HG02981 (cell line): Measurements from ENCODE around the gene PCSK4.
"Not testable (repeated sequence)": the region's sequence is repeated elsewhere in the genome, so short reads cannot be mapped to it uniquely, and the experiment has no call there.

ENCODE experiments used
- ATAC-seq: cut with Tn5 transposase; IDR thresholded peaks from one replicate; pipeline ENCODE4 v1.9.1; 2021; ENCODE audit warnings: mild to moderate bottlenecking, moderate library complexity; ENCODE audit not compliant: unreplicated experiment

Gene PCSK4

DNA sequence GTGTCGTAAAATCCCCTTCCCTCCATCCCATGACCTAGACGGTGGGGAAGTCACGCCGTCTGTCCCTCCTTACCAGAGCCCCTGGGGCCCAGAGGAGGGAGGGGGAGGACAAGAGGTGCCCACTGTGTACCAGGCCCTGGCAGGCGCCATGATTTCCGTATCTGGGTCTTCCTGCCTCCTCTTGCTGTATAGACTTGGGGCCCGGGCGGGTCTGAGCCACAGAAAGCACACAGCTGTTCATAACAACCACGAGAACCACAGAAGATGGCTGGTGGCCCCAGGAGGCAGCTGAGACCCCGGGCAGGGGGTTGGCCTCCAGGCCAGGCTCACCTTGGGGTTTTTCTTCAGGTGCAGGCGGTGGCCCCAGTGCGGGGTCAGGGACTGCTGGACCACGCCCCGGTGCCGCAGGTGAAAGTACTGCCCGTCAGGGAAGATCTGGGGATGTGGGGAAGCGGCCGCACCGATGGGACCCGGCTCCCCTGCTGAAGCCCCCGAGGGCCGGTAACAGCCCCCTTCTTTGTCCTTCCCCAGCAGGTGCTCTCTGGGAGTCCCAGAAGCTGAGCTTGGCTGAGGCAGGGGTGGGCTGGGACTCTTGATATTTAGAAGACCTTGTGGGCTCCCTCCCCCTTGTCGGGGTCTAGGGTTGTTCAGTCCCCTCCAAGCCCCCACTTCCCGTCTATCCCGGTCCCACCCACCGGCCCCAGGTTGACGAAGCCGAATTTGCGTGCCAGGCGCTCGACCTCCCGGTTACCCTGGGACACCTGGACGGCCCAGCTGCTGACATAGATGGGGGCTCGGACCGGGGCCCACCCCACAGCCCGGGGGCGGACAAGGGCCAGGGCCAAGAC is 463 bp downstream of the PCSK4 start:
- no peak for ATAC-seq

GRCh38 chr19:1488282-1488601 is 1.9 kb downstream of the PCSK4 start:
- no peak for ATAC-seq

DNA sequence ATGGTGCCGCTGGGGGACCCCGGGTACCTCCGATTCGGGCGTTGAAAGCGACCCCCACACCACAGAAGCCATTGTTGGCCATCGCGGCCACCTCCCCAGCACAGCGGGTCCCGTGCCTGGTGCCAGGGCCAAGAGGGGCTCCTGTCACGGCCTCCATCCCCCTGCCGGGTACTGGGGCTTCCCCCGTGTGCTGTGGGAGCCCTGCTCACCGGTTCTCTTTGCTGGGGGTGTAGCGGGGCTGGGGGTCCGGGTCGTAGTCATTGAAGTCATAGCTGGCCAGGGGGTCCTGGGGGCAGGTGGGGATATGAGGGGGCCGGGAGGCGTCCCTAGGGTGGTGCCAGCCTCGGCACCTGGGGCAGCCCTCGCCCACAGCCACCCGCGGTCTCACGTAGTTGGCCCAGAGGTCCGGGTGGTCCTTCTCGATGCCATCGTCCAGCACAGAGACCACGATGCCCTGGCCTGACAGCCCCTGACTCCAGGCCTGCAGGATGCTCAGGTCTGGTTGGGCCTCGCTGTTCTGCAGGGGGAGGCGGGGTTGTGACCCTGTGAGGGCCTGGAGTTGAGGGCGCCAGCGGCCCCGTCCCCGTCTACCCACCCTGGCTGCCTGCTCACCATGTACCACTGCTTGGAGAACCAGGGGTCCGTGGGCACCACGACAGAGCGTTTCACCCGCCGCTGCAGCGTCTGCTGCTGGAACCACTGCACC is 2.4 kb downstream of the PCSK4 start:
- ATAC-seq = no peak

DNA sequence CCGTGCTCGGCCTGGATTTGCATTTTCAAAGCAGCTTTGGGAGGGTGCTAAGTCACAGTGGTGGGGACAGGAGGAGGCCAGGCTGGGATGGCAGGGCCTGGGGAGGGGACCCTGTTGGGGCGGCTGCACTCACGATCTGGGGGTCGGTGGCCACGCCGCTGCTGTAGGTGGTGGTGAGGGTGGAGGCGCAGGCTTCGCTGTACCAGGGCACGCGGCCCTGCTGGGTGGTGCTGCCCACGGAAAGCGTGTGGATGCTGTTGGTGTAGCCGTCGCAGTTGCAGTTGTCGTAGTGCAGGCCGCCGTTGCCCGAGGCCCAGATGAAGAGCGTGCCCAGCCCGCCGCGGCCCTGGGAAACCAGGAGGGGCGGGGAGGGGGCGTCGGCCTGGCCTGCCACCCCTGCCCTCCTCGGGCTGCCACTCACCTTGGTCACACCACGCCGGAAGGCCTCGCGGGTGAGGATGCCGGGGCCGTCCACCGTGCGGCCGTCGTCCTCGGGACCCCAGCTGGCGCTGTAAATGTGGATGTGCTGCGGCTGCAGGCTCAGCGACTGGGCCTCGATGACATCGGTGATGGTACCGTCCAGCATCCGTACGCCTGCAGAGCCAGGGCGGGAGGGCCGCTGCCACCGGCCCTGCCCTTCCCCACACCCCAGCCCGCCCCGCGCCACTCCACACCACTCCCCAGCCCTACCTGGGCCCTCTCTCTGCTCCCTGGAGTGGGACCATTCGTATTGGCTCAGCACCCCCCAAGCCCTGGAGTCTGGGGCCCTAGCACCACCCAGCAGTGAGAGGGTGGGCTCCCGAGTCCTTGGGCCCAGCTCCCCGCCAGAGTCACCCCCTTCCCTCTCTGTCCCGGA is 3.2 kb downstream of the PCSK4 start:
- ATAC-seq = no peak

- no peak for ATAC-seq
Observed at GRCh38 chr19:1483979-1484428, 6.1 kb downstream of the PCSK4 start.

DNA sequence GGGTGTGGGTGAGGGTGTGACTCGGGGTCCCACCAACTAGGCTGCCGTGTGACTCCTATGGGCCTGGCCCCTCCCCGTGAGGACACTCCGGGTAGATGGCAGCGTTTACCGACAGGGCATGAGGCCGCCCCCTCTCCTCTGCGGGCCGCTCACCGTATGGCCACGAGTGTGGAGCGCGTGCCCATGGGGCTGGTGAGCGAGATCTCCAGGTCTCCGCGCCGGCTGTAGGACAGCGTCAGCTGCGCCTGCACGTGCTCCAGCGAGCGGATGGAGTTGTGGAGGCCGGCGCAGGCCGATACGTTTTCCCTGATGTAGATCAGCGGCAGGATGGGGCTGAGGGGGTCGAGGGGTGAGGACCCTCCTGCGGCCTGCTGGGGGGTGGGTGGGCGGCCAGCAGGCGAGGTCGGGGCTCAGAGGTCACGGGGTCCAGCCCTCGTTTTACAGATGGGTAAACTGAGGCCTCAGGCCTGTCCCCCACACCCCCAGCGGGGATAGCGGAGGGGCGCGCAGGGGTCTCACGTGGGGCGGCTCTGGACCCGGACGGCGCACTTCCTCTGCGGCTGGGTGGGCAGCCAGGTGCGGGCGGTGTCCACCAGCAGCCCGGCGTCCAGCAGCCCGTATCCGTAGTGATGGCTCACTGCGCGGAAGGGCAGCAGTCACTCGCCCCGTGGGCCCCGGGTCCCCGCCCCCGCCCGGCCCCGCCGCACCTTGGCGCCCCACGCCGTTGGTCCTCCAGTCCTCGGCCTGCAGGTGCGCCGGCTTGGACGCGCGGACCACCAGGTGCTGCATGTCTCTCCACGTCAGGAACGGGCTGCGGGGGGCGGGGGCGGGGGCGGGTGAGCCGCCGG is 6.8 kb downstream of the PCSK4 start:
- no peak for ATAC-seq

- no peak for ATAC-seq
Observed at GRCh38 chr19:1482361-1483130, 7.6 kb downstream of the PCSK4 start.

GRCh38 chr19:1481893-1482360 is 8.2 kb downstream of the PCSK4 start:
- no peak for ATAC-seq

GRCh38 chr19:1481224-1481892 is 8.8 kb downstream of the PCSK4 start:
- no peak for ATAC-seq

GRCh38 chr19:1478934-1479707 is 11.0 kb downstream of the PCSK4 start, which contains the start of gene C19orf25:
C19orf25 (minus strand) TSS chr19:1479215; CDS start chr19:1478903, 312 bp downstream.
- peak; percentile 87 for ATAC-seq

DNA sequence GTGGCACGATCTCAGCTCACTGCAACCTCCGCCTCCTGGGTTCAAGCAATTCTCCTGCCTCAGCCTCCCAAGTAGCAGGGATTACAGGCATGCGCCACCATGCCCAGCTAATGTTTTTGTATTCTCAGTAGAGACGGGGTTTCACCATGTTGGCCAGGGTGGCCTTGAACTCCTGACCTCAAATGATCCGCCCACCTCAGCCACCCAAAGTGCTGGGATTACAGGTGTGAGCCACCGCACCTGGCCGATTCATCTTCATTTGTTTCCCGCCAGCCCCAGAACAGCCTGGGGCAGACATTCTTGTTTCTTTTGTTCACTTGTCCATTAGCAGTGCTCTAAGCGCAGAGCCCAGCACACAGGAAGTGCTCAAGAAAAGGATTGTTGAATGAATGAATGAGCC is 13.1 kb downstream of the PCSK4 start:
- ATAC-seq = not testable (repeated sequence)

- no peak for ATAC-seq
Observed at GRCh38 chr19:1475751-1476437, 14.3 kb downstream of the PCSK4 start.

- ATAC-seq = no peak
Observed at GRCh38 chr19:1474765-1475351, 15.3 kb downstream of the PCSK4 start.

- ATAC-seq = no peak
Observed at GRCh38 chr19:1474011-1474764, 16.0 kb downstream of the PCSK4 start.

DNA sequence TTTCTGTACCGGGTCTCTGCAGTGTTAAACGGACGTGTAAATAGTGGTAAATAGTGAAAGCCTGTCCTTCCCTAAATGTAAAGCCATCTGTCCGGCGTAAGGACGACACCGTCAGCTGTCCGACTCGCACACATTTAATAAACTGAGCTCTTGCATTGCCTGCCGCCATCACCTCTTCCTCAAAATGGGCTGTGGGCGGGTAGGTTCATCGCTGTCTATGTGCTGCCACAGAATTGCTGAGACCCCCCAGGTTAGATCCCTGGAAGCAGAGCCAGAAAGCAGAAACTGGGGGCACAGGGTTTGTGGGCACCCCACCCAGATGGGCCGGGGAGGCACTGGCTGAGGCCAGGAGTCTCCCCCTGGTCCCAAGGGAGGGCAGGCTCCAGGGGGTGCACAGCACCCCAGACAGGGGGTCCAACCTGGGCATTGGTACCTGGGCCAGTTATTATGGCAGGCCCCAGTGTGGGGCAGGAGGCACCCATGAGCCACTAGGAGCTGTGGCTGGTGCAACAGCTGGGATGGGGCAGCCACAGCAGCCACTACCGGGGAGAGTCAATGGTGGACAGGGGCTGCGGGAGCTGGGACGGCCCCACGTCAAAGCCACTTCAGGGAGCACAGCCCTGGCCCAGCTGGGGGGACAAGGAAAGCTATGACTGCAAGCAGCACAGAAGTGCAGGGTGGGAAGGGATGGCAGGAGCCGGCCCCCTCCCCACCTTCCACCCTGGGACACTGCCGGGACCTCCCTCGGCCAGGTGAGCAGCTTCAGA is 16.9 kb downstream of the PCSK4 start:
- no peak for ATAC-seq
